Stimulated activated CD8-positive, alpha-beta memory T cell treated with anti-CD3 and anti-CD28 coated beads, Interleukin-15, amount 100 ng/mL, for 1 hour (primary cell): ENCODE measurements around the gene RAB30.

Source experiments
- DNase-seq: peaks from one replicate; pipeline ENCODE4 v3.0.0-alpha.2; 2020; ENCODE audit warnings: low read depth

The RAB30 gene

GRCh38 chr11:83071567-83072349 lies at the start of gene RAB30:
Gene RAB30, minus strand, starts transcription at chr11:83071897. Its CDS starts 74,581 bp downstream, at chr11:82997316.
- DNase-seq = peak; percentile 85

- no peak for DNase-seq
These were observed 48.6 kb upstream of the RAB30 start for GRCh38 chr11:83120327-83120726.

GRCh38 chr11:83119216-83119615 lies 47.5 kb upstream of the RAB30 start:
- no peak for DNase-seq

- DNase-seq = no peak
These were observed 47.1 kb upstream of the RAB30 start for GRCh38 chr11:83118814-83119213.

- no peak for DNase-seq
These were observed 44.4 kb upstream of the RAB30 start for GRCh38 chr11:83116015-83116641.

- no peak for DNase-seq
These were observed 43.9 kb upstream of the RAB30 start for GRCh38 chr11:83115551-83115950.

GRCh38 chr11:83115026-83115425 lies 43.3 kb upstream of the RAB30 start:
- no peak for DNase-seq

- no peak for DNase-seq
These were observed 41.2 kb upstream of the RAB30 start for GRCh38 chr11:83112886-83113285.

GRCh38 chr11:83105168-83105567 lies 33.5 kb upstream of the RAB30 start:
- DNase-seq = no peak

GRCh38 chr11:83102834-83103233 lies 31.1 kb upstream of the RAB30 start:
- no peak for DNase-seq

GRCh38 chr11:83097429-83098075 lies 25.9 kb upstream of the RAB30 start:
- no peak for DNase-seq

- DNase-seq = no peak
These were observed 21.9 kb upstream of the RAB30 start for GRCh38 chr11:83093634-83094033.

GRCh38 chr11:83092488-83093384 lies 21.0 kb upstream of the RAB30 start:
- DNase-seq = no peak

- DNase-seq = no peak
These were observed 17.3 kb upstream of the RAB30 start for GRCh38 chr11:83088965-83089364.

GRCh38 chr11:83087035-83087434 lies 15.3 kb upstream of the RAB30 start:
- no peak for DNase-seq

- no peak for DNase-seq
These were observed 8.1 kb upstream of the RAB30 start for GRCh38 chr11:83079820-83080219.

GRCh38 chr11:83078269-83078668 lies 6.6 kb upstream of the RAB30 start:
- no peak for DNase-seq

- no peak for DNase-seq
These were observed 2.2 kb upstream of the RAB30 start for GRCh38 chr11:83073884-83074283.

GRCh38 chr11:83073258-83073657 lies 1.6 kb upstream of the RAB30 start:
- no peak for DNase-seq

GRCh38 chr11:83072350-83073242 lies 899 bp upstream of the RAB30 start:
- DNase-seq = no peak
